ENCODE measurements around the gene DNAJC15. TPM values are rescaled to one million over a fixed set of nuclear protein-coding genes. Genes with fewer than 3 reads are reported as not detected.

DNAJC15 gene
- total and polyA plus RNA-seq, 2 of the 8 experiments (the other 6 are each of a cell fraction or from before 2014, with no cell fraction given): 5.8 to 20.8 TPM

GRCh38 chr13:42976066-42976465 is 47.3 kb upstream of the DNAJC15 start:
- DNase-seq (ENCODE audit: low read depth in 1 of 2, low spot score in 2 of 2) (no peak), FAIRE-seq (no peak)
- H3K18ac ChIP-seq (ENCODE audit: extremely low read depth, low read length): no peak overlapping the region
- ChIA-PET POLR2A (ENCODE audit: partially characterized antibody) (interaction anchor here (1.5 kb wide), 1 partner anchor 109 kb away, joined by 4 read pairs; no protein-coding TSS in a partner anchor), CTCF (ENCODE audit: partially characterized antibody) (no interaction called here)
- no peaks in the 10 kb centered on the region for H3K79me1 ChIP-seq (ENCODE audit: low read depth, low read length)
- no peak overlapping the region for H4K8ac ChIP-seq (ENCODE audit: extremely low read depth, insufficient read depth, low read length)
- no peak overlapping the region for H2AFZ ChIP-seq (ENCODE audit: low read length)
- no peak overlapping the region for H2AK5ac ChIP-seq (ENCODE audit: low read depth, low read length)
- no peak overlapping the region for H3K14ac ChIP-seq (ENCODE audit: insufficient read length)
- H2BK120ac ChIP-seq (replicated peaks; ENCODE audit: low read depth, low read length): no peak overlapping the region
- no peaks in the 10 kb centered on the region for H3K27me3 ChIP-seq (replicated peaks in 1 of 4; ENCODE audit: control insufficient read depth in 3 of 4, extremely low read depth in 1 of 4, insufficient read depth in 3 of 4, low read length in 3 of 4)
- no peak overlapping the region for H3K4ac ChIP-seq (replicated peaks; ENCODE audit: insufficient read length, low read depth, low read length)
- no peak overlapping the region for H4K91ac ChIP-seq (replicated peaks; ENCODE audit: insufficient read length, low read length)
- no peak overlapping the region for H4K5ac ChIP-seq (ENCODE audit: insufficient read length, low read depth, low read length)
- no peak overlapping the region for H3K56ac ChIP-seq (replicated peaks; ENCODE audit: insufficient read length, low read depth, low read length)
- no peaks in the 10 kb centered on the region for H3K36me3 ChIP-seq (ENCODE audit: control insufficient read depth in 2 of 4, insufficient read depth in 4 of 4, low read length in 3 of 4)
- H2BK15ac ChIP-seq (ENCODE audit: low read length): no peak overlapping the region
- no peak overlapping the region for H2BK5ac ChIP-seq (ENCODE audit: low read depth, low read length)
- no peak overlapping the region for H3K27ac ChIP-seq (ENCODE audit: low read depth, low read length)
- H4K20me1 ChIP-seq (replicated peaks in 1 of 2; ENCODE audit: control insufficient read depth in 1 of 2, insufficient read depth in 2 of 2, low read length in 2 of 2): no peaks in the 10 kb centered on the region
- H3K23ac ChIP-seq (ENCODE audit: insufficient read length): no peak overlapping the region
- H2BK20ac ChIP-seq (ENCODE audit: low read length): no peak overlapping the region
- peaks cover 0 to 8% (median 0%) of the 10 kb centered on the region in 4 experiments; a peak in 1 of 7 replicates for H3K4me1 ChIP-seq (replicated peaks in 1 of 4; ENCODE audit: control insufficient read depth in 3 of 4, insufficient read depth in 4 of 4, low read length in 3 of 4)
- H3K4me3 ChIP-seq (ENCODE audit: extremely low read depth in 1 of 4, insufficient read depth in 2 of 4, low read depth in 3 of 4, low read length in 4 of 4): no peak overlapping the region
- H3K9me3 ChIP-seq (ENCODE audit: insufficient read depth in 2 of 2, low read depth in 1 of 2, low read length in 1 of 2): no peaks in the 10 kb centered on the region; a peak in 1 of 4 replicates
- WGBS, 2 experiments (ENCODE audit: extremely low coverage in 1 of 2, insufficient coverage in 1 of 2, insufficient read length in 1 of 2, insufficient replicate concordance in 2 of 2, low coverage in 1 of 2, low lambda C conversion rate in 2 of 2, missing lambda C conversion rate in 1 of 2): 87% methylated on average over 3 of the region's 3 CpGs; no CpG with 5 or more reads in 1 of the 2 experiments
- no peaks in the 10 kb centered on the region for H3K23me2 ChIP-seq (ENCODE audit: low read depth, low read length)
- no peaks in the 10 kb centered on the region for H3K79me2 ChIP-seq (ENCODE audit: control insufficient read depth in 1 of 2, insufficient read depth in 2 of 2, low read length in 2 of 2)
- TF ChIP-seq BCL11A (IDR thresholded peaks at IDR 0.05; ENCODE audit: low read depth in 2 of 2, low read length in 2 of 2) (no peak), SP2 (IDR thresholded peaks at IDR 0.05; ENCODE audit: low read length) (no peak), TAF7 (optimal IDR thresholded peaks at IDR 0.05; ENCODE audit: borderline replicate concordance, low read depth, low read length) (no peak), SRF (IDR thresholded peaks at IDR 0.05; ENCODE audit: low read depth, low read length) (no peak), SAP30 (IDR thresholded peaks at IDR 0.05; ENCODE audit: insufficient read depth, insufficient replicate concordance, low read length) (no peak), TEAD4 (IDR thresholded peaks at IDR 0.05; ENCODE audit: low read depth, low read length) (no peak), JUND (IDR thresholded peaks at IDR 0.05; ENCODE audit: low read length) (no peak), CREB1 (IDR thresholded peaks at IDR 0.05) (no peak), HDAC2 (IDR thresholded peaks at IDR 0.05; ENCODE audit: borderline replicate concordance in 1 of 2, low read depth in 2 of 2, low read length in 2 of 2) (no peak), NRF1 (IDR thresholded peaks at IDR 0.05; ENCODE audit: low read depth, low read length) (no peak), GTF2F1 (IDR thresholded peaks at IDR 0.05; ENCODE audit: borderline replicate concordance, low read depth, low read length) (no peak), SIRT6 (IDR thresholded peaks at IDR 0.05; ENCODE audit: low read length) (no peak), BACH1 (IDR thresholded peaks at IDR 0.05; ENCODE audit: low read length) (no peak)
- H2BK12ac ChIP-seq (ENCODE audit: low read depth, low read length): no peak overlapping the region
- no peak overlapping the region for H3K4me2 ChIP-seq (ENCODE audit: insufficient read depth in 1 of 2, low read depth in 2 of 2, low read length in 2 of 2)
- H3K9ac ChIP-seq (replicated peaks in 1 of 4; ENCODE audit: extremely low read depth in 1 of 4, low read depth in 3 of 4, low read length in 3 of 4): no peak overlapping the region
